Osteoblast (primary cell): Measurements from ENCODE around the gene OXGR1. TPM values are rescaled to one million over a fixed set of nuclear protein-coding genes. Genes with fewer than 3 reads are reported as not detected.
"Not testable (repeated sequence)": the region's sequence is repeated elsewhere in the genome, so short reads cannot be mapped to it uniquely, and the experiment has no call there.

ENCODE experiments used
- DNase-seq: peaks from one replicate; pipeline ENCODE4 v3.0.0; 2011; ENCODE audit warnings: low spot score, mixed read lengths; ENCODE audit not compliant: insufficient read length; ENCODE audit errors: missing footprints
- H2AFZ ChIP-seq: 2 replicates; pipeline ENCODE4 v1.6.0; 2011; ENCODE audit warnings: mild to moderate bottlenecking, low read length
- H3K27ac ChIP-seq: 2 replicates; pipeline ENCODE4 v1.5.1; 2011; ENCODE audit warnings: mild to moderate bottlenecking, low read depth, low read length, moderate library complexity
- H3K27me3 ChIP-seq: 2 replicates; pipeline ENCODE4 v1.6.0; 2012; ENCODE audit warnings: mild to moderate bottlenecking, control low read depth, inconsistent platforms, low read length, moderate library complexity; ENCODE audit not compliant: insufficient read depth
- H3K36me3 ChIP-seq: 2 replicates; pipeline ENCODE4 v1.5.1; 2011; ENCODE audit warnings: mild to moderate bottlenecking, low read length, control low read depth, moderate library complexity; ENCODE audit not compliant: insufficient read depth
- H3K4me1 ChIP-seq: 2 replicates; pipeline ENCODE4 v1.5.1; 2011; ENCODE audit warnings: mild to moderate bottlenecking, low read length, control low read depth, moderate library complexity; ENCODE audit not compliant: insufficient read depth
- H3K4me2 ChIP-seq: 2 replicates; pipeline ENCODE4 v1.6.0; 2011; ENCODE audit warnings: mild to moderate bottlenecking, low read length; ENCODE audit not compliant: insufficient read depth
- H3K4me3 ChIP-seq: fragments of 200-600 bp; sonication (generic); 3 replicates; pipeline ENCODE4 v1.5.1; 2012; ENCODE audit warnings: mild to moderate bottlenecking, low read length, inconsistent platforms; ENCODE audit not compliant: insufficient read depth
- H3K79me2 ChIP-seq: 2 replicates; pipeline ENCODE4 v1.6.0; 2012; ENCODE audit warnings: mild to moderate bottlenecking, low read length, control low read depth, inconsistent platforms; ENCODE audit not compliant: insufficient read depth
- H3K9me3 ChIP-seq: 2 replicates; pipeline ENCODE4 v1.5.1; 2011; ENCODE audit warnings: low read depth, low read length, control low read depth
- H4K20me1 ChIP-seq: 2 replicates; pipeline ENCODE4 v1.6.0; 2012; ENCODE audit warnings: mild to moderate bottlenecking, low read length, control low read depth; ENCODE audit not compliant: insufficient read depth
- total RNA-seq: library from RNA; depleted of rRNA; stranded (reverse); fragments of >200 nt; gene quantifications from 2 replicates; pipeline ENCODE4 v1.2.3, GENCODE V29; 2012
- TF ChIP-seq, protein P1 (sequence below): IDR thresholded peaks from 2 replicates; pipeline ENCODE4 v1.5.1; 2011; ENCODE audit warnings: mild to moderate bottlenecking, low read depth, low read length, moderate library complexity; ENCODE audit errors: extremely low read depth

OXGR1 gene
- total RNA-seq, 1 donor, result not detected

DNA sequence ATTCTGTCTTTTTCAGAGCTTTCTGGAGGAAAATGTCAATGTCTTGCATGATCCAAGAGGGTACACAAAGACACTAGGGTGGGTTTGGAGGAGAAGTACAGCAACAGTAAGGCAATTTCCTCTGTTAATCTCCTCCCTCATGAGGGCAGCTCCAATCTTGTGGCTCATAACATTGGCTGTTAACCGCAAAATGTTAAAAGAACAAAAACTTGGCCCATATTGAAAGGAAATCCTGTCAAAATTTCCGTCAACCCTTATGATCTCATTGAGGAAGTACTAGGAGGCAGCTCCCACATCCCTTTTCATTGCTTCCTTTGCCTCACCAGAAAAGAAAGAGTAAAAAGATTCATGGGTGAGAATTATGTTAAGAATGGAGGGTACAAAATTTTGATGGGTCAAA, 11.6 kb downstream of the OXGR1 start:
- TF ChIP-seq, protein P1, sequence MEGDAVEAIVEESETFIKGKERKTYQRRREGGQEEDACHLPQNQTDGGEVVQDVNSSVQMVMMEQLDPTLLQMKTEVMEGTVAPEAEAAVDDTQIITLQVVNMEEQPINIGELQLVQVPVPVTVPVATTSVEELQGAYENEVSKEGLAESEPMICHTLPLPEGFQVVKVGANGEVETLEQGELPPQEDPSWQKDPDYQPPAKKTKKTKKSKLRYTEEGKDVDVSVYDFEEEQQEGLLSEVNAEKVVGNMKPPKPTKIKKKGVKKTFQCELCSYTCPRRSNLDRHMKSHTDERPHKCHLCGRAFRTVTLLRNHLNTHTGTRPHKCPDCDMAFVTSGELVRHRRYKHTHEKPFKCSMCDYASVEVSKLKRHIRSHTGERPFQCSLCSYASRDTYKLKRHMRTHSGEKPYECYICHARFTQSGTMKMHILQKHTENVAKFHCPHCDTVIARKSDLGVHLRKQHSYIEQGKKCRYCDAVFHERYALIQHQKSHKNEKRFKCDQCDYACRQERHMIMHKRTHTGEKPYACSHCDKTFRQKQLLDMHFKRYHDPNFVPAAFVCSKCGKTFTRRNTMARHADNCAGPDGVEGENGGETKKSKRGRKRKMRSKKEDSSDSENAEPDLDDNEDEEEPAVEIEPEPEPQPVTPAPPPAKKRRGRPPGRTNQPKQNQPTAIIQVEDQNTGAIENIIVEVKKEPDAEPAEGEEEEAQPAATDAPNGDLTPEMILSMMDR, result no peak

GRCh38 chr13:96979861-96980260, 14.4 kb downstream of the OXGR1 start:
- not testable (repeated sequence) for H3K9me3 ChIP-seq, H2AFZ ChIP-seq, H3K4me1 ChIP-seq, H3K4me2 ChIP-seq, H3K27me3 ChIP-seq, H4K20me1 ChIP-seq, H3K79me2 ChIP-seq, H3K36me3 ChIP-seq, H3K27ac ChIP-seq, DNase-seq, H3K4me3 ChIP-seq

More for the DNA sequence above, 11.6 kb downstream of the OXGR1 start:
- H2AFZ ChIP-seq, result no peak overlapping the region
- H3K27ac ChIP-seq, result no peak overlapping the region
- no peaks in the 10 kb centered on the region for H3K36me3 ChIP-seq
- no peak overlapping the region for H3K4me2 ChIP-seq
- no peak overlapping the region for H3K4me3 ChIP-seq
- no peaks in the 10 kb centered on the region for H4K20me1 ChIP-seq
- no peaks in the 10 kb centered on the region for H3K4me1 ChIP-seq
- no peaks in the 10 kb centered on the region for H3K9me3 ChIP-seq
- no peaks in the 10 kb centered on the region for H3K27me3 ChIP-seq
- no peak for DNase-seq
- no peaks in the 10 kb centered on the region for H3K79me2 ChIP-seq

DNA sequence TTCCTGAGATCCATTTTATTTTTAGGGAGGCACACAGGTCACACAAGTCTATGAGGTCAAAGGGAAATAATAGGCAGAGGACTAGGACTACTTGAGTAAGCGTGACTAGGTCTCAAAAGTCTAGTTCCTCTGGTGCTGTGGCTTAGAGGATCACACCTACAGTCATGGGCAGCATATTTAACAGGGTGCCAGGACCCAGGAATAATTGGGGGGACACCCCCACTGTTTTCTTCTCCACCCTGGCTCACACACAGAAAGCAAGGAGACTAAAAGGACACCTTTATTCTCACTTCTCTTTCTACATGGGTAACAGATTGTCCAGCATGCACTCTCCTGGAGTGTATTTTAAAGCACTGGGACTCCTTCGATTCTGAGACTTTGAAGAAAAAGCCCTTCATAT, 26.2 kb downstream of the OXGR1 start:
- Histone ChIP-seq H3K9me3 (peaks cover 15% of the 10 kb centered on the region), H3K79me2 (no peaks in the 10 kb centered on the region), H3K4me2 (no peak overlapping the region), H4K20me1 (no peaks in the 10 kb centered on the region), H3K4me3 (no peak overlapping the region), H3K36me3 (no peaks in the 10 kb centered on the region), H2AFZ (no peak overlapping the region), H3K4me1 (no peaks in the 10 kb centered on the region), H3K27ac (no peak overlapping the region), H3K27me3 (no peaks in the 10 kb centered on the region)
- DNase-seq, result no peak
- TF ChIP-seq, protein P1, result no peak

- Histone ChIP-seq H3K27ac (no peak overlapping the region), H3K4me2 (no peak overlapping the region), H4K20me1 (no peaks in the 10 kb centered on the region), H2AFZ (no peak overlapping the region), H3K4me1 (no peaks in the 10 kb centered on the region), H3K27me3 (no peaks in the 10 kb centered on the region), H3K9me3 (peaks cover 15% of the 10 kb centered on the region), H3K79me2 (no peaks in the 10 kb centered on the region), H3K4me3 (no peak overlapping the region), H3K36me3 (no peaks in the 10 kb centered on the region)
- TF ChIP-seq, protein P1, result no peak
- DNase-seq, result no peak
These were observed 27.0 kb downstream of the OXGR1 start for GRCh38 chr13:96967248-96967745.
